Uterus (tissue), 4 donors: ENCODE data around the gene C19orf47. TPM values are rescaled to one million over a fixed set of nuclear protein-coding genes. Genes with fewer than 3 reads are reported as not detected.
A peak's percentile ranks its signal among the peaks of the same experiment; 100 is the strongest.

Experiments
- DNase-seq, 2 donors: peaks; one replicate each; pipeline ENCODE4 v3.0.0-alpha.2; 2019 to 2020
- H3K27ac ChIP-seq, 2 donors: fragments of 200-600 bp; sonication (generic); 1 replicate in 1 of 2; 2 replicates in 1 of 2; pipeline ENCODE4 v1.5.1; 2016 to 2018
- H3K27me3 ChIP-seq, 2 donors: fragments of 200-600 bp; sonication (generic); one replicate each; pipeline ENCODE4 v1.5.1; 2018 to 2019; ENCODE audit warnings: control low read depth in 1 of 2
- H3K36me3 ChIP-seq, 2 donors: fragments of 200-600 bp; sonication (generic); one replicate each; pipeline ENCODE4 v1.5.1; 2019; ENCODE audit warnings: control low read depth in 1 of 2
- H3K4me1 ChIP-seq, 2 donors: fragments of 200-600 bp; sonication (generic); one replicate each; pipeline ENCODE4 v1.5.1; 2018 to 2019; ENCODE audit warnings: control low read depth in 1 of 2
- H3K4me3 ChIP-seq, 2 donors: fragments of 200-600 bp; sonication (generic); 1 replicate in 1 of 2; 2 replicates in 1 of 2; pipeline ENCODE4 v1.5.1; 2018 to 2019; ENCODE audit warnings: mild to moderate bottlenecking in 1 of 2
- H3K9me3 ChIP-seq, 2 donors: fragments of 200-600 bp; sonication (generic); one replicate each; pipeline ENCODE4 v1.5.1; 2019; ENCODE audit warnings: control low read depth in 1 of 2
- CTCF ChIP-seq, 4 experiments: fragments of 200-600 bp in 2 of 4; fragments of 450-650 bp in 2 of 4; sonication (generic) in 2 of 4; IDR thresholded peaks; one replicate each; pipeline ENCODE4 v1.5.1; 2016 to 2019; ENCODE audit warnings: antibody characterized with exemption in 4 of 4, mild to moderate bottlenecking in 2 of 4, moderate library complexity in 1 of 4
- POLR2A ChIP-seq, 2 donors: fragments of 450-650 bp; IDR thresholded peaks; one replicate each; pipeline ENCODE4 v1.6.1; 2016; ENCODE audit warnings: antibody characterized with exemption in 2 of 2, mild to moderate bottlenecking in 1 of 2, moderate library complexity in 1 of 2
- intact Hi-C: fragments of 100-400 bp; cut with DNase I; formaldehyde crosslinking; loops from one replicate; pipeline ENCODE4 v1.15.1; 2023; ENCODE audit warnings: low total_unique reads
- total RNA-seq, 4 donors: library from RNA; depleted of rRNA in 3 of 4; stranded (reverse); fragments of >200 nt in 3 of 4; gene quantifications; one replicate each; pipeline versions ENCODE4 v1.1.0 to v1.2.4, GENCODE V29; 2014 to 2023
- donor health status: DM: yes; HTN: yes; CAD: no.

C19orf47 gene
- total RNA-seq, 4 donors from 2014 or later, result 7.1 to 21.2 (median 13.3) TPM

DNA sequence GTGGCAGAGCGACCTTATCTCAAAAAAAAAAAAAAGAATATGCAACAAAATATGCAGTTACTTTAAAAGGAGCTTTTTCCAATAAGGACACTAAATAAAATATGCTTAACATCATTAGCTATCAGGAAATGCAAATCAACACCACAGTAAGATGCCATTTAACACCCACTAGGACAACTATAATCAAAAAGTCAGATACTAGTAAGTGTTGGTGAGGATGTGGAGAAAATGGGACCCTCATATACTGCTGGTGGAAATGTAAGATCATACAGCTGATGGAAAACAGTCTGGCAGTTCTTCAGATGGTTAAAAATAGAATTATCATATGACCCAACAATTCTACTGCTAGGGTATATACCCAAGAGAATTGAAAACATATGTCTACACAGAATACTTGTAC is 38.5 kb downstream of the C19orf47 start:
- no peaks in the 10 kb centered on the region for H3K4me1 ChIP-seq
- no peaks in the 10 kb centered on the region for H3K27me3 ChIP-seq
- H3K4me3 ChIP-seq, result no peak overlapping the region
- no peak for TF ChIP-seq POLR2A (IDR thresholded peaks at IDR 0.05)
- no peak for TF ChIP-seq CTCF (IDR thresholded peaks at IDR 0.05)
- DNase-seq, result no peak
- no peaks in the 10 kb centered on the region for H3K36me3 ChIP-seq
- H3K9me3 ChIP-seq, result no peaks in the 10 kb centered on the region
- intact Hi-C loops, result no loop called here
- no peak overlapping the region for H3K27ac ChIP-seq

DNA sequence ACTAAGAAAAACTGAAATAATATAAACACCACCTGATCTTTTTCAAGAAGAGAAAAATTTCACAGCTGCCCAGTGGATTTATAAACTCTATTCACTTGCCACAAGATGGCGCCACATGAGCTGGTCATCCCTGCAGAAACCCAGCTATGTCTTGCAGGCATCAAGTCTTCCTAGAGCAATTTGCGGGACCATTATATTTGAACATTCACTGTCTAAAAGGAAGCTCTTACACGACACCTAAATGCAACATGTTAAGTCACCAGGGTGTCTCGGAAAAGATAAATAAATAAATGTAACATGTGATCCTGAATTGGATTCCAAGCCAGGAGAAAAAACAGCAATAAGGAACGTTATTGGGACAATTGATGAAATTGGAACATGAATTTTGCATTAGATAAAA is 42.8 kb downstream of the C19orf47 start:
- Histone ChIP-seq H3K4me1 (no peaks in the 10 kb centered on the region), H3K4me3 (no peak overlapping the region), H3K36me3 (no peaks in the 10 kb centered on the region), H3K9me3 (no peaks in the 10 kb centered on the region), H3K27ac (no peak overlapping the region), H3K27me3 (no peaks in the 10 kb centered on the region)
- peak; percentile 73 to 75 for DNase-seq
- intact Hi-C loops, result loop anchor here (2.0 kb wide), 1 partner anchor 79 kb away; the partner anchor contains the start of gene CCNP
- TF ChIP-seq POLR2A (IDR thresholded peaks at IDR 0.05) (no peak), CTCF (IDR thresholded peaks at IDR 0.05) (peak; percentile 52 to 74 (median 69))

DNA sequence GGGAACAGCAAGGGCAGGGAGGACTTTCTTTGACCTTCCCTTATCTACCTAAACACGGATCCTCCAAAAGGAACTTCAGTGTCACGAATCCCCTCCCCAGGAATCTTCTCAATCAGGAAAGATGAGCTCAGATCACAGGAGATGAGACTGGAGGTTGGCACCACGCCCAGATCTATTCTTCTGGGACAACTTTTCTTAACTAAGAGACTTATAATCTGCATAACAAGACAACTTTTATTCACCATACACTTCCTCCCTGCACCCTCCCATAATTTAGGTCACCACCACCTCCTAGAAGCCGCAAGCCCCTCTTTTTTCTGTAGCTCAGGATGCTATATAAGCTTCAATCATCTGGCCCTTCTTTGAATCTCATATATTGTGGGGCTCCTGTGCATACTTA is 43.9 kb downstream of the C19orf47 start:
- no peak for DNase-seq
- Histone ChIP-seq H3K36me3 (no peaks in the 10 kb centered on the region), H3K27me3 (no peaks in the 10 kb centered on the region), H3K4me1 (no peaks in the 10 kb centered on the region), H3K4me3 (no peak overlapping the region), H3K9me3 (no peaks in the 10 kb centered on the region), H3K27ac (no peak overlapping the region)
- intact Hi-C loops, result loop anchor here (2.0 kb wide), 1 partner anchor 78 kb away; the partner anchor contains the start of gene CCNP
- TF ChIP-seq CTCF (IDR thresholded peaks at IDR 0.05) (no peak), POLR2A (IDR thresholded peaks at IDR 0.05) (no peak)

GRCh38 chr19:40303765-40304164 is 44.4 kb downstream of the C19orf47 start:
- intact Hi-C loops, result loop anchor here (2.0 kb wide), 1 partner anchor 77 kb away; the partner anchor contains the start of gene CCNP
- no peaks in the 10 kb centered on the region for H3K9me3 ChIP-seq
- H3K27me3 ChIP-seq, result no peaks in the 10 kb centered on the region
- no peak overlapping the region for H3K4me3 ChIP-seq
- H3K36me3 ChIP-seq, result no peaks in the 10 kb centered on the region
- no peaks in the 10 kb centered on the region for H3K4me1 ChIP-seq
- no peak for DNase-seq
- TF ChIP-seq CTCF (IDR thresholded peaks at IDR 0.05), result no peak
- TF ChIP-seq POLR2A (IDR thresholded peaks at IDR 0.05), result no peak
- H3K27ac ChIP-seq, result no peak overlapping the region

DNA sequence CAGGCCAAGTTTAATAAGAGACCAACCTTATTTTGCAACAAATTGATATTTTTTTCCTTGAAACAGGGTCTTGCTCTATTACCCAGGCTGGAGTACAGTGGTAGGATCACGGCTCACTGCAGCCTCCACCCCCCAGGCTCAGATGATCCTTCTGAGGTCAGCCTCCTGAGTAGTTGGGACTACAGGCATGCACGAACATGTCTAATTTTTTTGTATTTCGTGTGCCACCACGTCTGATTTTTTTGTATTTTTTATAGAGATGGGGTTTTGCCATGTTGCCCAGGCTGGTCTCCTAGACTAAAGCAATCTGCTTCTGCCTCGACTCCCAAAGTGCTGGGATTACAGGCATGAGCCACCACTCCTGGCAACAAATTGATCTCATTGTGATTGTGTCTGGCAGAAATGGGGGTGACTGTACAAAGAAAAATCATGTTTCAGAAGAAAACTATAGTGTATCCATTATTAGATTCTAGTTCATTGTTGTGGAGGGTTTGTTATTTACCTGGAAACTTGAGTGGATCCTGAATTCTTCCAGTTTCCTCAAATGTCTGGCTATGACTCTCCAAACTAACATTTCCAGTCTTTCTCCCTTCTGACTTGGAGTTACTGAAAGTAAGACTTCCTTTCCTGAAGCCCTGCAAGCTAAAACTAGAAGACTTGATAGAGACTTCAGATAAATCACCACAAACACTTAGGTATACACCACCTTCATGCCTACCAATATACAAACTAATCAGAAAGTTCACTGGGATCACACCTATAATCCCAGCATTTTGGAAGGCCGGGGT is 45.8 kb downstream of the C19orf47 start:
- H3K36me3 ChIP-seq, result no peaks in the 10 kb centered on the region
- TF ChIP-seq CTCF (IDR thresholded peaks at IDR 0.05) (no peak), POLR2A (IDR thresholded peaks at IDR 0.05) (no peak)
- no peaks in the 10 kb centered on the region for H3K27me3 ChIP-seq
- no peaks in the 10 kb centered on the region for H3K9me3 ChIP-seq
- H3K4me3 ChIP-seq, result no peak overlapping the region
- no peaks in the 10 kb centered on the region for H3K4me1 ChIP-seq
- intact Hi-C loops, result no loop called here
- no peak for DNase-seq
- H3K27ac ChIP-seq, result no peak overlapping the region
